ENCODE data around the gene SLC39A9.
"Not testable (repeated sequence)": the region's sequence is repeated elsewhere in the genome, so short reads cannot be mapped to it uniquely, and the experiment has no call there.

The SLC39A9 gene

DNA sequence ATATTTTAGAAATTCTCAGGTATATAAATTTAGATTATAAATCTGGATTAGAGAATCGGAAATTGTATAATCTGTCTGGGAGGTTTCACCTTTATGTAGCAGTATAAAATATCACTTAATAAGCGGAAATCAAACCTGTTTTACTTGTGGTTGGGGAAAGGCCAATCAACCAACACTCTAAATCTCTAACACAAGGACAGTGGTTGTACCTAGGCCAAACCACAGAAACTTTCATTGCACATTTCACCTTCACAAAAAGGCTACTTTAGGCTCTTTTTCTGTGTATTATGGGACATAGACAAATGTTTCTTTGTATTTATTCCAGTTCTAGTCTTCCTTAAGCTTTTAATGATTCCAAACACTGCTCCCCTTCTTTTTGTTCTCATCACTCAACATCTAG lies 20.2 kb upstream of the SLC39A9 start:
- Histone ChIP-seq H3K36me3 (ENCODE audit: insufficient read depth, low read length) (peaks cover 12% of the 10 kb centered on the region), H3K9me3 (ENCODE audit: control insufficient read depth, insufficient read depth, low read length) (no peaks in the 10 kb centered on the region), H3K4me1 (ENCODE audit: insufficient read depth, low read length) (no peaks in the 10 kb centered on the region), H3K9ac (ENCODE audit: low read depth, low read length) (no peak overlapping the region)

GRCh38 chr14:69387311-69387710 lies 11.2 kb upstream of the SLC39A9 start:
- Histone ChIP-seq H3K9me3 (ENCODE audit: control insufficient read depth, insufficient read depth, low read length) (no peaks in the 10 kb centered on the region), H3K9ac (ENCODE audit: low read depth, low read length) (no peak overlapping the region), H3K36me3 (ENCODE audit: insufficient read depth, low read length) (peaks cover 26% of the 10 kb centered on the region), H3K4me1 (ENCODE audit: insufficient read depth, low read length) (no peaks in the 10 kb centered on the region)

DNA sequence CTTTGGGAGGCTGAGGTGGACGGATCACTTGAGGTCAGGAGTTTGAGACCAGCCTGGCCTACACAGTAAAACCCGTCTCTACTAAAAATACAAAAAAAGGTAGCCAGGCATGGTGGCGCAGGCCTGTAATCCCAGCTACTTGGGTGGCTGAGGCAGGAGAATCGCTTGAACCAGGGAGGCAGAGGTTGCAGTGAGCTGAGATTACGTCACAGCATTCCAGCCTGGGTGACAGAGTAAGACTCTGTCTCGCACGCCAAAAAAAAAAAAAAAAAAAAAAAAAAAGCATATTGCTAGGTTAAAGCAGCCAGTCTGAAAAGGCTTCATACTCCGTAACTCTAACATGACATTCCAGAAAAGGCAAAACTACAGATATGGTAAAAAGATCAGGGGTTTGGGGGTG lies 7.1 kb upstream of the SLC39A9 start:
- not testable (repeated sequence) for H3K4me1 ChIP-seq (ENCODE audit: insufficient read depth, low read length); H3K9me3 ChIP-seq (ENCODE audit: control insufficient read depth, insufficient read depth, low read length); H3K9ac ChIP-seq (ENCODE audit: low read depth, low read length)
- H3K36me3 ChIP-seq (ENCODE audit: insufficient read depth, low read length) = peaks cover 45% of the 10 kb centered on the region

DNA sequence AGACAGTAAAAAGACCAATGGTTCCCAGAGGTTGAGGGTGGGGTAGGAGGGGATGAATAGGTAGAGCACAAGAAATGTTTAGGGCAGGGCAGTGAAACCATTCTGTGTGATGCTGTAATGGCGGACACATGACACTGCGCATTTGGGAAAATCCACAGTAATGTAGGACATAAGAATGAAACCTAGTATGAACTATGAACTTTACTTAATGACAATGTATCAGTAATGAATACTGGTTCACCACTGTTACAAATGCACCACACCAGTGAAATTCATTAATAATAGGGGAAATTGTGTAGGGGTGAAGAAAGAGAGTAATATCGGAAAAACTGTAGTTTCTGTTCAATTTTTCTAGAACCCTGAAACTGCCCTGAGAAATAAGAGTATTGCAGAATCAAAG lies 6.0 kb upstream of the SLC39A9 start:
- Histone ChIP-seq H3K36me3 (ENCODE audit: insufficient read depth, low read length) (peaks cover 45% of the 10 kb centered on the region), H3K9me3 (ENCODE audit: control insufficient read depth, insufficient read depth, low read length) (no peaks in the 10 kb centered on the region), H3K4me1 (ENCODE audit: insufficient read depth, low read length) (peaks cover 5% of the 10 kb centered on the region), H3K9ac (ENCODE audit: low read depth, low read length) (no peak overlapping the region)

DNA sequence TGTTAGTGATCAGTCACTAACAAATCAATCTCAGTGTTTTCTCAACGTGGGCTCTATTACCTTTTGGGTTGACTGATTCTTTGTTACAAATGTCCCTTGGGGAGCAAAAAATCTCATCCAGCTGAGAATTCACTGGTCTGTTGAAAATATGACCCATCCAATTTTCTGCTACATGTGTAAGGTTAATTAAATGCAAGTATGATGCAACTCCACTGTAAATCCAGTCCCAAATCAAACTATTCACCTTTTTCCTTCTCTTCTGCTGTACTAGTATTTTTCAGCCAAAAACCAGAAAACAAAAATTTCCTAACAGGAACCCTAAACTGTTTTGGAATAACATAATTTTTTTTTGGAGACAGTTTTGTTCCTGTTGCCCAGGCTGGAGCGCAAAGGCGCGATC lies 2.6 kb upstream of the SLC39A9 start:
- H3K36me3 ChIP-seq (ENCODE audit: insufficient read depth, low read length) = peaks cover 32% of the 10 kb centered on the region
- no peaks in the 10 kb centered on the region for H3K9me3 ChIP-seq (ENCODE audit: control insufficient read depth, insufficient read depth, low read length)
- H3K9ac ChIP-seq (ENCODE audit: low read depth, low read length) = no peak overlapping the region
- peaks cover 5% of the 10 kb centered on the region for H3K4me1 ChIP-seq (ENCODE audit: insufficient read depth, low read length)

GRCh38 chr14:69398818-69399210 lies 322 bp downstream of the SLC39A9 start:
- H3K9ac ChIP-seq (ENCODE audit: low read depth, low read length) = peak overlapping the region; percentile 74
- H3K4me1 ChIP-seq (ENCODE audit: insufficient read depth, low read length) = peaks cover 5% of the 10 kb centered on the region
- peaks cover 16% of the 10 kb centered on the region for H3K36me3 ChIP-seq (ENCODE audit: insufficient read depth, low read length)
- no peaks in the 10 kb centered on the region for H3K9me3 ChIP-seq (ENCODE audit: control insufficient read depth, insufficient read depth, low read length)

DNA sequence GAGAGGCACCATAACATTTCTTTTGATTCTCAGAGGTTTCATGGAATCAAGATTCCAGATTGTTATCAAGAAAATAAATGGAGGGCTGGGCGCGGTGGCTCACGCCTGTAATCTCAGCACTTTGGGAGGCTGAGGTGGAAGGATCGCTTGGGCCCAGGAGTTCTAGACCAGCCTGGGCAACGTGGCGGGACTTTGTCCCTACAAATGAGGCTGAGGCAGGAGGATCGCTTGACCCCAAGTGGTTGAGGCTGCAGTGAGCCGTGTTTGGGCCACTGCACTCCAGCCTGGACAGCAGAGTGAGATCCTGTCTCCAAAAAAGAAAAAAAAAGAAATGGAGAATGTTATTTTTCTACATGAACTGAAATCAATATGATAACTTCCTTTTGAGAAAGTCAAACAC lies 1.3 kb downstream of the SLC39A9 start:
- Histone ChIP-seq H3K9me3 (ENCODE audit: control insufficient read depth, insufficient read depth, low read length) (no peaks in the 10 kb centered on the region), H3K36me3 (ENCODE audit: insufficient read depth, low read length) (peaks cover 13% of the 10 kb centered on the region), H3K4me1 (ENCODE audit: insufficient read depth, low read length) (peaks cover 5% of the 10 kb centered on the region), H3K9ac (ENCODE audit: low read depth, low read length) (peak overlapping the region; percentile 74; the same call in 1 of the 2 replicates)

GRCh38 chr14:69400154-69400553 lies 1.7 kb downstream of the SLC39A9 start:
- Histone ChIP-seq H3K36me3 (ENCODE audit: insufficient read depth, low read length) (peaks cover 9% of the 10 kb centered on the region), H3K9ac (ENCODE audit: low read depth, low read length) (peak overlapping the region; percentile 31; the same call in 1 of the 2 replicates), H3K9me3 (ENCODE audit: control insufficient read depth, insufficient read depth, low read length) (no peaks in the 10 kb centered on the region), H3K4me1 (ENCODE audit: insufficient read depth, low read length) (peaks cover 5% of the 10 kb centered on the region)

DNA sequence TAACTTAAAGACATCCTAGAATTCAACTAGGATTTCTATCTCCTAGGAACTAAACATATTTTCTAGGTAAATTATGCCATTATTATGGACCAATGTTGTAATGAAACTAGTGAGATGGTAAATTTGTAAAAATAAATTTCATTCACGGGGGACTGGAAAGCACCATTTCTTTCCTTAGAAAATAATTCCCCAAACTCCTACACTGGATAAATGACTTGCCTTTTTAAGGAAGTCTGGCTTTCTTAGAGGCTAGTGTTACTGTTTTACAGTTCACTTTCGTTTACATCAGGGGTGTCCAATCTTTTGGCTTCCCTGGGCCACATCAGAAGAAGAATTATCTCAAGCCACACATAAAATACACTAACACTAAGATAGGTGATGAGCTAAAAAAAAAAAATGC lies 3.3 kb downstream of the SLC39A9 start:
- Histone ChIP-seq H3K36me3 (ENCODE audit: insufficient read depth, low read length) (no peaks in the 10 kb centered on the region), H3K9me3 (ENCODE audit: control insufficient read depth, insufficient read depth, low read length) (no peaks in the 10 kb centered on the region), H3K9ac (ENCODE audit: low read depth, low read length) (no peak overlapping the region), H3K4me1 (ENCODE audit: insufficient read depth, low read length) (peaks cover 3% of the 10 kb centered on the region)

DNA sequence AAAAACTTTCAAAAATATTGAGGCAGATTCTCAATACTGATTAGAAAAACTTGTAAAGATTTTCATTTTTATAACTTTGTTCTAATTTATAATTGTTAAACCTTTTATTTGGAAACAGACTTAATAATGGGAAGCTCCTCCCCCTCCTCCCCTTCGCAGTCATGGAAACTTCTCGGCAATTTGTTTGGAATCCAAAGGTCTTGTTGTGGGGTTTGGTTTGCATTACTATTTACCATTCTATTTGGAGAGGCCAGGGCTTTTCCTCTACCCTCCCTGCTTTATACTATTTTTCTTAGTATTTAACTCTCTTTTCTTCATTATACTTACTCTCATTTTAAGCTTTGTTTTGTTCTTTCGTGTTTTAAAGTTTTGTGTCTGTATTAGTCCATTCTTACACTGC lies 6.0 kb downstream of the SLC39A9 start:
- no peaks in the 10 kb centered on the region for H3K4me1 ChIP-seq (ENCODE audit: insufficient read depth, low read length)
- no peaks in the 10 kb centered on the region for H3K9me3 ChIP-seq (ENCODE audit: control insufficient read depth, insufficient read depth, low read length)
- no peak overlapping the region for H3K9ac ChIP-seq (ENCODE audit: low read depth, low read length)
- H3K36me3 ChIP-seq (ENCODE audit: insufficient read depth, low read length) = no peaks in the 10 kb centered on the region

- Histone ChIP-seq H3K36me3 (ENCODE audit: insufficient read depth, low read length) (no peaks in the 10 kb centered on the region), H3K9ac (ENCODE audit: low read depth, low read length) (no peak overlapping the region), H3K9me3 (ENCODE audit: control insufficient read depth, insufficient read depth, low read length) (no peaks in the 10 kb centered on the region), H3K4me1 (ENCODE audit: insufficient read depth, low read length) (no peaks in the 10 kb centered on the region)
Measured at GRCh38 chr14:69404883-69405282, 6.4 kb downstream of the SLC39A9 start.

DNA sequence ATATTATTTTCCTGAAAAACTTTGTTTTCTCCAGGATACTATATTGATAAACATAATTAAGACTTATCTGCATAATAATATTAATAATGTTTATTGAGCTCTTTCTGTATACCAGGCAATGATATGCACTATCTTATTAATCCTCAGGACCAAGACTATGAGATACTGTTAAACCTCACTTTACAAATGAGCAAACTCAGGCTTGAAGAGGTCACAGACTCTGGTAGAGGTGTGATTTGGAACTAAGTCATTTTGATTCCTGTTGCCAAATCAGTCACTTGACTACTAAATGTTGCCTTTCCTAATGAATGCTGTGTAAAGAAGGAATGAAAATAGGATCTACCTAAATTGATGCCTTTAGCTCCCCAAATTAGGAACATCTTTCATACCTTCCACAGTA lies 7.3 kb downstream of the SLC39A9 start:
- Histone ChIP-seq H3K9ac (ENCODE audit: low read depth, low read length) (no peak overlapping the region), H3K36me3 (ENCODE audit: insufficient read depth, low read length) (no peaks in the 10 kb centered on the region), H3K9me3 (ENCODE audit: control insufficient read depth, insufficient read depth, low read length) (no peaks in the 10 kb centered on the region), H3K4me1 (ENCODE audit: insufficient read depth, low read length) (no peaks in the 10 kb centered on the region)

GRCh38 chr14:69408331-69408960 lies 10.0 kb downstream of the SLC39A9 start:
- Histone ChIP-seq H3K36me3 (ENCODE audit: insufficient read depth, low read length) (no peaks in the 10 kb centered on the region), H3K4me1 (ENCODE audit: insufficient read depth, low read length) (no peaks in the 10 kb centered on the region), H3K9me3 (ENCODE audit: control insufficient read depth, insufficient read depth, low read length) (no peaks in the 10 kb centered on the region), H3K9ac (ENCODE audit: low read depth, low read length) (no peak overlapping the region)

GRCh38 chr14:69413483-69413882 lies 15.0 kb downstream of the SLC39A9 start:
- Histone ChIP-seq H3K9ac (ENCODE audit: low read depth, low read length) (no peak overlapping the region), H3K4me1 (ENCODE audit: insufficient read depth, low read length) (no peaks in the 10 kb centered on the region), H3K36me3 (ENCODE audit: insufficient read depth, low read length) (no peaks in the 10 kb centered on the region), H3K9me3 (ENCODE audit: control insufficient read depth, insufficient read depth, low read length) (0 out of 2 replicates have a peak, but pooled peaks cover 3% of the 10 kb centered on the region)

DNA sequence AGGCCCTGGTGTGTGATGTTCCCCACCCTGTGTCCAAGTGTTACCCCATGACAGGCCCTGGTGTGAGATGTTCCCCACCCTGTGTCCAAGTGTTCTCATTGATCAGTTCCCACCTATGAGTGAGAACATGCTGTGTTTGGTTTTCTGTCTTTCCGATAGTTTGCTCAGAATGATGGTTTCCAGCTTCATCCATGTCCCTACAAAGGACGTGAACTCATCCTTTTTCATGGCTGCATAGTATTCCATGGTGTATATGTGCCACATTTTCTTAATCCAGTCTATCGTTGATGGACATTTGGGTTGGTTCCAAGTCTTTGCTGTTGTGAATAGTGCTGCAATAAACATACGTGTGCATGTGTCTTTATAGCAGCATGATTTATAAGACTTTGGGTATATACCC lies 17.6 kb downstream of the SLC39A9 start:
- not testable (repeated sequence) for H3K9ac ChIP-seq (ENCODE audit: low read depth, low read length); H3K9me3 ChIP-seq (ENCODE audit: control insufficient read depth, insufficient read depth, low read length); H3K4me1 ChIP-seq (ENCODE audit: insufficient read depth, low read length); H3K36me3 ChIP-seq (ENCODE audit: insufficient read depth, low read length)

- no peaks in the 10 kb centered on the region for H3K9me3 ChIP-seq (ENCODE audit: control insufficient read depth, insufficient read depth, low read length)
- H3K9ac ChIP-seq (ENCODE audit: low read depth, low read length) = no peak overlapping the region
- H3K36me3 ChIP-seq (ENCODE audit: insufficient read depth, low read length) = peaks cover 7% of the 10 kb centered on the region; the same call in 1 of the 2 replicates
- H3K4me1 ChIP-seq (ENCODE audit: insufficient read depth, low read length) = no peaks in the 10 kb centered on the region
Measured at GRCh38 chr14:69423279-69423678, 24.8 kb downstream of the SLC39A9 start.

Measured in ES-I3 (cell line).